ENCODE results near the gene CDKAL1.

CDKAL1 gene

GRCh38 chr6:20534295-20535262, at the start of gene CDKAL1:
Gene CDKAL1, plus strand, starts transcription at chr6:20534457. Its CDS starts 11,894 bp downstream, at chr6:20546351.
- TF ChIP-seq CTCF (conservative IDR thresholded peaks at IDR 0.05): no peak
- H3K27ac ChIP-seq: peak within 1 kb of the TSS; percentile 76

GRCh38 chr6:20486641-20487040, 47.6 kb upstream of the CDKAL1 start:
- no peak for TF ChIP-seq CTCF (conservative IDR thresholded peaks at IDR 0.05)
- H3K27ac ChIP-seq: no peak overlapping the region

- TF ChIP-seq CTCF (conservative IDR thresholded peaks at IDR 0.05): no peak
- no peak overlapping the region for H3K27ac ChIP-seq
These were observed 46.4 kb upstream of the CDKAL1 start for GRCh38 chr6:20487669-20488375.

- no peak for TF ChIP-seq CTCF (conservative IDR thresholded peaks at IDR 0.05)
- no peak overlapping the region for H3K27ac ChIP-seq
These were observed 43.7 kb upstream of the CDKAL1 start for GRCh38 chr6:20490591-20490990.

- no peak overlapping the region for H3K27ac ChIP-seq
- no peak for TF ChIP-seq CTCF (conservative IDR thresholded peaks at IDR 0.05)
These were observed 42.2 kb upstream of the CDKAL1 start for GRCh38 chr6:20492099-20492498.

GRCh38 chr6:20497216-20498040, 36.8 kb upstream of the CDKAL1 start:
- no peak for TF ChIP-seq CTCF (conservative IDR thresholded peaks at IDR 0.05)
- no peak overlapping the region for H3K27ac ChIP-seq

GRCh38 chr6:20498041-20498385, 36.2 kb upstream of the CDKAL1 start:
- no peak overlapping the region for H3K27ac ChIP-seq
- TF ChIP-seq CTCF (conservative IDR thresholded peaks at IDR 0.05): no peak
